ENCODE data around the gene SERPINA3. TPM values are rescaled to one million over a fixed set of nuclear protein-coding genes. Genes with fewer than 3 reads are reported as not detected.

Gene SERPINA3
- total and polyA plus RNA-seq, 12 donors = 1.0 to 408 (median 13.4) TPM

DNA sequence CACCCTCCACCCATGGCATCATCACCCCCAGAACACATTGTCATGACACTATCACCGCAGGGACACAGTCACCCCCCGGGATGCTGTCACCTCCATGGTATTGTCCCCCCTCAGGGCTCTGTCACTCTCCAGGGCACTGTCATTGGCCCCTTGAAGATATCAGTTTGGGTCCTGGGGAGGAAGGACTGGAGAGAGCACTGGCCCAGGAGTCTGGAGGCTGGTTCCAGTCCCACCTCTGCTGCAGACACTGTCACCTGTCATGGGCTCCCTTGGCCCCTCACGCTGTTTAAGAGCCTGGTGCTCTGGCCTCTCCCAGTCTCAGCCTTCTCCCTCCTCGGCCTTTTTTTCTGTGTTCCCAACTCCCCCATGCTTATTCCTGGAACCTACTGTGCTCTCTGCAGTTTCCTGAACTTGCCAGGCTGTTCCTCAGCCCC, 31.9 kb downstream of the SERPINA3 start:
- no peaks in the 10 kb centered on the region for H3K36me3 ChIP-seq
- 74 to 80% methylated on average over 4 of the region's 4 CpGs for WGBS, 2 donors
- peaks cover 0 to 14% (median 3%) of the 10 kb centered on the region in 7 donors for H3K27me3 ChIP-seq
- no peak overlapping the region for H3K4me3 ChIP-seq
- peaks cover 0 to 16% (median 6%) of the 10 kb centered on the region in 11 donors for H3K9me3 ChIP-seq
- no peak for ATAC-seq
- DNase-seq = no peak
- intact Hi-C loops (cut with DNase I) = no loop called here
- H3K27ac ChIP-seq = no peak overlapping the region
- peaks cover 0 to 6% (median 0%) of the 10 kb centered on the region in 9 donors for H3K4me1 ChIP-seq
- no peak for TF ChIP-seq CTCF (IDR thresholded peaks at IDR 0.05)

GRCh38 chr14:94646066-94646465, 33.9 kb downstream of the SERPINA3 start:
- DNase-seq = no peak
- H3K36me3 ChIP-seq = no peaks in the 10 kb centered on the region
- no peak overlapping the region for H3K27ac ChIP-seq
- 92 to 95% methylated on average over 2 of the region's 2 CpGs for WGBS, 2 donors
- no peak overlapping the region for H3K4me3 ChIP-seq
- peaks cover 0 to 14% (median 3%) of the 10 kb centered on the region in 7 donors for H3K27me3 ChIP-seq
- ATAC-seq = no peak
- TF ChIP-seq CTCF (IDR thresholded peaks at IDR 0.05) = no peak
- intact Hi-C loops (cut with DNase I) = loop anchor here in 1 of 10 donors (5.0 kb wide), 1 partner anchor 1076 kb away; no protein-coding TSS in a partner anchor
- peaks cover 0 to 6% (median 0%) of the 10 kb centered on the region in 9 donors for H3K4me1 ChIP-seq
- peaks cover 0 to 23% (median 7%) of the 10 kb centered on the region in 11 donors for H3K9me3 ChIP-seq

DNA sequence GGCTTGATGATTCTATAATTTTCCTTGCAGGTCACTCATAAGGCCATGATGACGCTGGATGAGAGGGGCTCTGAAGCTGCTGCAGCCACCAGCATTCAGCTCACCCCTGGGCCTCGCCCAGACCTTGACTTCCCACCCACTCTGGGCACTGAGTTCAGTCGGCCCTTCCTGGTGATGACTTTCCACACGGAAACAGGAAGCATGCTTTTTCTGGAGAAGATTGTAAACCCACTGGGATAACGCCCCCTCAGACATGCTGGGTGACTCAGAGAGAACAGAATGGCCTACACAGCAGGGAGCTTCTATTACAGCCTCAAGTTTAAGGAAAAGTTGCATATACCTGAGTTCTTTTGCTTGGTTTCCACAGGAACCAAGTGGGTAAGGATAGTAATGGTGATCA, 34.3 kb downstream of the SERPINA3 start:
- Histone ChIP-seq H3K36me3 (no peaks in the 10 kb centered on the region), H3K27ac (no peak overlapping the region), H3K4me3 (no peak overlapping the region), H3K9me3 (peaks cover 0 to 23% (median 7%) of the 10 kb centered on the region in 11 donors), H3K4me1 (peaks cover 0 to 6% (median 0%) of the 10 kb centered on the region in 9 donors), H3K27me3 (peaks cover 0 to 14% (median 3%) of the 10 kb centered on the region in 7 donors)
- TF ChIP-seq CTCF (IDR thresholded peaks at IDR 0.05) = no peak
- intact Hi-C loops (cut with DNase I) = loop anchor here in 1 of 10 donors (5.0 kb wide), 1 partner anchor 1076 kb away; no protein-coding TSS in a partner anchor
- DNase-seq (no peak), ATAC-seq (peak in 5 of 8 donors; percentile 46 to 75 (median 57))
- WGBS, 2 donors = 39 to 49% methylated on average over 5 of the region's 5 CpGs

DNA sequence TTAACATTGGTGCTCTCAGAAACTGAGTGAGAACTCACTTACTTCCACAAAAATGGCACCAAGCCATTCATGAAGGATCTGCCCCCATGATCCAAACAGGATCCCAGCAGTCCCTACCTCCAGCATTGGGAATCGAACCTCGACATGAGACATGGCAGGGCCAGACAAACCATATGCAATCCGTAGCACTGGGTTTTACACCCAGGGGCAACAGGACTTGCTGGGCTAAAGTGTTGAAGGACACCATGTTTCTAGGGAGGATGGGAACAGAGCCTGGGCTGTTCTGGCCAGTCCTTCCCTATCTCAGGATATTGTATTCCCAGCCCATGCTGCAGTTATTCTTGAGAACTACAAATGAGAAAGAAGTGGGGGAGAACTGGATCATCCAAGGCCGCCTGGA, 36.6 kb downstream of the SERPINA3 start:
- Histone ChIP-seq H3K4me1 (peaks cover 0 to 6% (median 0%) of the 10 kb centered on the region in 9 donors), H3K36me3 (no peaks in the 10 kb centered on the region), H3K4me3 (no peak overlapping the region), H3K27ac (no peak overlapping the region), H3K9me3 (peaks cover 0 to 23% (median 7%) of the 10 kb centered on the region in 11 donors), H3K27me3 (peaks cover 0 to 10% (median 0%) of the 10 kb centered on the region in 7 donors)
- no peak for ATAC-seq
- WGBS, 2 donors = 78 to 80% methylated on average over 4 of the region's 4 CpGs
- no peak for DNase-seq
- intact Hi-C loops (cut with DNase I) = loop anchor here in 1 of 10 donors (5.0 kb wide), 1 partner anchor 1074 kb away; no protein-coding TSS in a partner anchor
- no peak for TF ChIP-seq CTCF (IDR thresholded peaks at IDR 0.05)

Data from heart right ventricle (tissue), 16 donors.